Esophagus (tissue), 2 donors: ENCODE measurements around the gene PANK4. TPM values are rescaled to one million over a fixed set of nuclear protein-coding genes. Genes with fewer than 3 reads are reported as not detected.

Experiments
- polyA plus RNA-seq, 2 donors: library from polyadenylated mRNA; stranded (reverse); fragments of 200-250 nt; gene quantifications; one replicate each; pipeline ENCODE4 v1.2.3, GENCODE V29; 2013
- donor health status: healthy with polysubstance abuse.
- donor health status: Bipolar disorder and iron deficiency.

The PANK4 gene
- polyA plus RNA-seq, 2 donors = 10.1 to 15.4 TPM

Other genes with a start within 250 kb of the PANK4 start
- gene MORN1, start 135.0 kb downstream of the PANK4 start, polyA plus RNA-seq = 1 to 10 TPM; 3.0 to 5.8 TPM
- gene RER1, start 134.8 kb downstream of the PANK4 start, polyA plus RNA-seq = 100 to 1,000 TPM in 1 of 2 donors, 10 to 100 TPM in 1; 85.8 to 116 TPM
- 10 to 100 TPM; 19.7 to 21.1 TPM for gene PEX10, start 114.0 kb downstream of the PANK4 start, polyA plus RNA-seq
- gene PLCH2, start 50.3 kb downstream of the PANK4 start, polyA plus RNA-seq = 10 to 100 TPM; 19.2 to 88.7 TPM
- 1 to 10 TPM in 1 of 2 donors, under 1 TPM in 1; 0.71 to 1.5 TPM for gene HES5, start 3.7 kb upstream of the PANK4 start, polyA plus RNA-seq
- gene TNFRSF14, start 29.8 kb upstream of the PANK4 start, polyA plus RNA-seq = 10 to 100 TPM; 34.1 to 57.5 TPM
- 10 to 100 TPM; 12.2 to 16.3 TPM for gene PRXL2B, start 60.2 kb upstream of the PANK4 start, polyA plus RNA-seq
- 10 to 100 TPM in 1 of 2 donors, 1 to 10 TPM in 1; 3.4 to 11.6 TPM for gene MMEL1, start 106.4 kb upstream of the PANK4 start, polyA plus RNA-seq